Right atrium auricular region (tissue), 2 donors: ENCODE results near the gene ABTB1. TPM values are rescaled to one million over a fixed set of nuclear protein-coding genes. Genes with fewer than 3 reads are reported as not detected.

Source experiments
- DNase-seq: peaks from one replicate; pipeline ENCODE4 v3.0.0-alpha.2; 2019; ENCODE audit warnings: low spot score
- H3K27ac ChIP-seq, 2 donors: fragments of 200-600 bp; sonication (generic); 1 replicate in 1 of 2; 2 replicates in 1 of 2; pipeline ENCODE4 v1.5.1; 2016 to 2019
- H3K27me3 ChIP-seq, 2 donors: fragments of 200-600 bp; sonication (generic); one replicate each; pipeline versions ENCODE4 v1.5.1 to v1.6.0; 2017 to 2019
- H3K36me3 ChIP-seq: fragments of 200-600 bp; sonication (generic); one replicate; pipeline ENCODE4 v1.5.1; 2016
- H3K4me1 ChIP-seq, 2 donors: fragments of 200-600 bp; sonication (generic); one replicate each; pipeline versions ENCODE4 v1.5.1 to v1.6.0; 2017 to 2019
- H3K4me3 ChIP-seq, 2 donors: fragments of 200-600 bp; sonication (generic); 1 replicate in 1 of 2; 2 replicates in 1 of 2; pipeline ENCODE4 v1.5.1; 2017 to 2019; ENCODE audit warnings: mild to moderate bottlenecking in 1 of 2, moderate library complexity in 1 of 2
- H3K9me3 ChIP-seq, 2 donors: fragments of 200-600 bp; sonication (generic); one replicate each; pipeline ENCODE4 v1.5.1; 2019
- total RNA-seq, 2 donors: library from RNA; depleted of rRNA; stranded (reverse); fragments of >200 nt; gene quantifications; one replicate each; pipeline ENCODE4 v1.1.0, GENCODE V29; 2016
- TF ChIP-seq, protein P1 (sequence below), 2 donors: fragments of 200-600 bp; sonication (generic); IDR thresholded peaks; one replicate each; pipeline ENCODE4 v1.5.1; 2019; ENCODE audit warnings: antibody characterized with exemption in 2 of 2

ABTB1 gene
- total RNA-seq, 2 donors from 2014 or later, result 14.9 to 16.9 TPM

DNA sequence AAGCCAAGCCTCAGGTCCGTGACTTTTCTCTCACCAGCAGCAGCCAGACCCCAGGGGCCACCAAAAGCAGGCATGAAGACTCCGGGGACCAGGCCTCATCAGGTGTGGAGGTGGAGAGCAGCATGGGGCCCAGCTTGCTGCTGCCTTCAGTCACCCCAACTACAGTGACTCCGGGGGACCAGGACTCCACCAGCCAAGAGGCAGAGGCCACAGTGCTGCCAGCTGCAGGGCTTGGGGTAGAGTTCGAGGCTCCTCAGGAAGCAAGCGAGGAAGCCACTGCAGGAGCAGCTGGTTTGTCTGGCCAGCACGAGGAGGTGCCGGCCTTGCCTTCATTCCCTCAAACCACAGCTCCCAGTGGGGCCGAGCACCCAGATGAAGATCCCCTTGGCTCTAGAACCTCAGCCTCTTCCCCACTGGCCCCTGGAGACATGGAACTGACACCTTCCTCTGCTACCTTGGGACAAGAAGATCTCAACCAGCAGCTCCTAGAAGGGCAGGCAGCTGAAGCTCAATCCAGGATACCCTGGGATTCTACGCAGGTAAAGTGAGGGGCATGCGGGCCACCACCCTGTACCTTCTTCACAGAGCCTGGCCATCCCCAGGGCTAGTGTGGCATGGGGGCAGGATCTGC is 12.0 kb upstream of the ABTB1 start:
- no peaks in the 10 kb centered on the region for H3K36me3 ChIP-seq
- no peak overlapping the region for H3K4me3 ChIP-seq
- TF ChIP-seq, protein P1, sequence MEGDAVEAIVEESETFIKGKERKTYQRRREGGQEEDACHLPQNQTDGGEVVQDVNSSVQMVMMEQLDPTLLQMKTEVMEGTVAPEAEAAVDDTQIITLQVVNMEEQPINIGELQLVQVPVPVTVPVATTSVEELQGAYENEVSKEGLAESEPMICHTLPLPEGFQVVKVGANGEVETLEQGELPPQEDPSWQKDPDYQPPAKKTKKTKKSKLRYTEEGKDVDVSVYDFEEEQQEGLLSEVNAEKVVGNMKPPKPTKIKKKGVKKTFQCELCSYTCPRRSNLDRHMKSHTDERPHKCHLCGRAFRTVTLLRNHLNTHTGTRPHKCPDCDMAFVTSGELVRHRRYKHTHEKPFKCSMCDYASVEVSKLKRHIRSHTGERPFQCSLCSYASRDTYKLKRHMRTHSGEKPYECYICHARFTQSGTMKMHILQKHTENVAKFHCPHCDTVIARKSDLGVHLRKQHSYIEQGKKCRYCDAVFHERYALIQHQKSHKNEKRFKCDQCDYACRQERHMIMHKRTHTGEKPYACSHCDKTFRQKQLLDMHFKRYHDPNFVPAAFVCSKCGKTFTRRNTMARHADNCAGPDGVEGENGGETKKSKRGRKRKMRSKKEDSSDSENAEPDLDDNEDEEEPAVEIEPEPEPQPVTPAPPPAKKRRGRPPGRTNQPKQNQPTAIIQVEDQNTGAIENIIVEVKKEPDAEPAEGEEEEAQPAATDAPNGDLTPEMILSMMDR (IDR thresholded peaks at IDR 0.05), result no peak
- no peaks in the 10 kb centered on the region for H3K9me3 ChIP-seq
- H3K4me1 ChIP-seq, result no peaks in the 10 kb centered on the region
- H3K27me3 ChIP-seq, result no peaks in the 10 kb centered on the region
- DNase-seq, result no peak
- H3K27ac ChIP-seq, result no peak overlapping the region

DNA sequence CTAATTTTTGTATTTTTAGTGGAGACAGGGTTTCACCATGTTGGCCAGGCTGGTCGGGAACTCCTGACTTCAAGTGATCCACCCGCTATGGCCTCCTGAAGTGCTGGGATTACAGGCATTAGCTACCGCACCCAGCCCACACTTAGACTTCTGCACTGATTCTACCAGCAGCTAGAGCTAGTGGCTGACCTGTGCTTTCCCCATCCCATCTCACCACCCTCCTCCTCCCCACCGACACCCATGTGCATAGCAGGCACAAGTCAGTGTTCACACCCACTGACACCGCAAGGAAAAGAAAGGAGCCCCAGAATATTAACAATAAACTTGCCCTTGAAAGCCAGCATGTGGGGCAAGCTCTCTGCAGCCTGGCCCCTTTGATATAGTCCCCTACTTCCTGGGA is 11.2 kb upstream of the ABTB1 start:
- no peaks in the 10 kb centered on the region for H3K4me1 ChIP-seq
- no peaks in the 10 kb centered on the region for H3K27me3 ChIP-seq
- TF ChIP-seq, protein P1 (IDR thresholded peaks at IDR 0.05), result no peak
- H3K4me3 ChIP-seq, result no peak overlapping the region
- H3K27ac ChIP-seq, result no peak overlapping the region
- H3K9me3 ChIP-seq, result no peaks in the 10 kb centered on the region
- no peak for DNase-seq
- no peaks in the 10 kb centered on the region for H3K36me3 ChIP-seq

DNA sequence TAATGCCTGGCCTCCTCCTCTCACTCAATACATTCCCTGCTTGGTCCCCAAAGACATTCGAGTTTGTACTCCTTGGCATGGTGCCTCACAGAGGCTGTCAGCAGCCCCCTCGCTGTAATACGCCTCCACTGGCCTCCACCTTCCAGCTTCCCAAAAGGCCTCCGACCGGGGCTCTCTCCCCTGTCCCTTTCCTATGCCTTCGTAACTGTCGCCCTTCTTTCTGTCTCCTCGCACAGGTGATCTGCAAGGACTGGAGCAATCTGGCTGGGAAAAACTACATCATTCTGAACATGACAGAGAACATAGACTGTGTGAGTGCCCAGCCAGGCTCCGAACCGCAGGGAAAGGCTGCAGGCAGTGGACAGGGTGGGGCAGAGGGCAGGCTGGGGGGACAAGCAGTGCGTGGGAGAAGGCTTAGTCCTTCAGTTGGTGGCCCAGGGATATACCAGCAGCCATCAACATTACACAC is 10.7 kb upstream of the ABTB1 start:
- H3K9me3 ChIP-seq, result no peaks in the 10 kb centered on the region
- no peaks in the 10 kb centered on the region for H3K27me3 ChIP-seq
- TF ChIP-seq, protein P1 (IDR thresholded peaks at IDR 0.05), result no peak
- H3K36me3 ChIP-seq, result no peaks in the 10 kb centered on the region
- H3K4me3 ChIP-seq, result no peak overlapping the region
- no peaks in the 10 kb centered on the region for H3K4me1 ChIP-seq
- no peak for DNase-seq
- no peak overlapping the region for H3K27ac ChIP-seq

DNA sequence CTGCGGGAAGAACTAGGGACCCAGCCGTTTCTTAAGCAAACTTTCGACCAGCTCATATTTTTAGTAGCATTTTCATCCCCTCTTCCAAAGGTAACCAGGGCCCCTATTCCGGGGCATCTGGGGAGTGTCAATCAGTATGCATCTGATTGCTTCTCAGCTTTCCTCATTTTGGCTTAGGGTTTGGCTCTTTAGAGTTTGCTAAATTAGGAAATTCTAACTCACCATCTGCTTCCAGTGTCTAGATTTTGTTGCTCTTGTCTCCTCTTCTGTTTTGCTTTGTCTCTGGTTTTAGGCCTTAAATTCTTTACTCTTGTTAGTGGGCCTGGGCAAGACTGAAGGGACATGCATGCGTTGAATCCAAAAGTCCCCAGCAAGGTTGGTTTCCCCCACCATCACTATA is 9.6 kb upstream of the ABTB1 start:
- no peaks in the 10 kb centered on the region for H3K9me3 ChIP-seq
- no peak overlapping the region for H3K27ac ChIP-seq
- H3K36me3 ChIP-seq, result no peaks in the 10 kb centered on the region
- TF ChIP-seq, protein P1 (IDR thresholded peaks at IDR 0.05), result no peak
- H3K27me3 ChIP-seq, result no peaks in the 10 kb centered on the region
- no peaks in the 10 kb centered on the region for H3K4me1 ChIP-seq
- no peak for DNase-seq
- no peak overlapping the region for H3K4me3 ChIP-seq

DNA sequence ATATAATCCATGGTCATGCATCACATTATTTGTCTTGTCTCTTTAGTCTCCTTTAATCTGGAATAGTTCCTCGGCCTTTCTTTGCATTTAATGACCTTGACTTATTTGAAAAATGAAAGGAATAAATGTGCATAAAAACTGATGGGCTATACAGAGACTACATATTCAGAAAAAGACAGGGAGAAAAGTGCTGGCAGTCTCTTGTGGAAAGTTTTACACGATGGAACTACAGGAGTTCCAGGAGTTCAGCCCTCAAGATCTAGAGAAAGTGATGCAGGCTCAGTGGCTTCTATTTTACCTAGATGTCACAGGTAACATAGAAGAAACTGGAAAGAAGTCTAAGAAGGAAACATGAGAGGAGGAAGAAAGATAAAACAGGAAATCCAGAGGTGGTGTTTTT is 7.6 kb upstream of the ABTB1 start:
- no peak overlapping the region for H3K27ac ChIP-seq
- TF ChIP-seq, protein P1 (IDR thresholded peaks at IDR 0.05), result no peak
- H3K27me3 ChIP-seq, result no peaks in the 10 kb centered on the region
- H3K4me3 ChIP-seq, result no peak overlapping the region
- H3K4me1 ChIP-seq, result no peaks in the 10 kb centered on the region
- no peaks in the 10 kb centered on the region for H3K36me3 ChIP-seq
- no peaks in the 10 kb centered on the region for H3K9me3 ChIP-seq
- DNase-seq, result no peak

DNA sequence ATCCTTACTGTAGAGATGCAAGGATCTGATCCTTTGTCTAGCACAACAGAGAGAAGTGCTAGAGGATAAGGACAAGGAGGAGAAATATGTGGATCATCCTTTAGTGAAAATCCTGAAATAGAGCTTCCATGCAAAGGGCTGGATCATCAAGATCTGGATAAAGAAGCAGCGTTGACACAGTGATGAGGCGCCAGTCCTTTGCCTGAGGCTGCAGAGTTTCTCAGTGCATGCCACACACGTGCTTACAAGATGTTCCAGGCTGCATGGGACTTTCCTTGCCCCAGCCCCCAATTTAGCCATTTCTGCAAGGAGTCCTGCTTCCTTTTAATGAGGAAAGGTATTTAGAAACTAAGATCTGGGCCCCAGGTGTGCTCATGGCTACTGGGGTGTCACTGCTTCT is 7.2 kb upstream of the ABTB1 start:
- H3K36me3 ChIP-seq, result no peaks in the 10 kb centered on the region
- H3K27me3 ChIP-seq, result no peaks in the 10 kb centered on the region
- DNase-seq, result no peak
- no peak overlapping the region for H3K4me3 ChIP-seq
- H3K4me1 ChIP-seq, result no peaks in the 10 kb centered on the region
- TF ChIP-seq, protein P1 (IDR thresholded peaks at IDR 0.05), result no peak
- no peak overlapping the region for H3K27ac ChIP-seq
- H3K9me3 ChIP-seq, result no peaks in the 10 kb centered on the region
